SJCRH30 (cell line): Measurements from ENCODE around the gene PTH. TPM values are rescaled to one million over a fixed set of nuclear protein-coding genes. Genes with fewer than 3 reads are reported as not detected.

Experiments
- DNase-seq, 2 experiments: peaks; one replicate each; pipeline ENCODE4 v3.0.0-alpha.2; 2015 to 2020
- H3K27ac ChIP-seq: fragments of 250-450 bp; sonication (Bioruptor Pico); 2 replicates; pipeline ENCODE4 v1.5.1; 2020; ENCODE audit warnings: mild to moderate bottlenecking, moderate library complexity
- H3K27me3 ChIP-seq: fragments of 250-450 bp; sonication (Bioruptor Pico); 2 replicates; pipeline ENCODE4 v1.5.1; 2020; ENCODE audit warnings: mild to moderate bottlenecking, moderate library complexity
- H3K36me3 ChIP-seq: fragments of 250-450 bp; sonication (Bioruptor Pico); 2 replicates; pipeline ENCODE4 v1.5.1; 2020; ENCODE audit warnings: mild to moderate bottlenecking, moderate library complexity
- H3K4me1 ChIP-seq: fragments of 250-450 bp; sonication (Bioruptor Pico); 2 replicates; pipeline ENCODE4 v1.5.1; 2020; ENCODE audit warnings: mild to moderate bottlenecking, moderate library complexity
- H3K4me3 ChIP-seq: fragments of 250-450 bp; sonication (Bioruptor Pico); 2 replicates; pipeline ENCODE4 v1.5.1; 2020; ENCODE audit warnings: mild to moderate bottlenecking, moderate library complexity
- H3K9me3 ChIP-seq: fragments of 250-450 bp; sonication (Bioruptor Pico); replicated peaks from 2 replicates; pipeline ENCODE4 v1.5.1; 2020; ENCODE audit warnings: mild to moderate bottlenecking, moderate library complexity
- total RNA-seq: library from RNA; depleted of rRNA; stranded (reverse); fragments of >200 nt; shearing (Covaris generic); gene quantifications from 2 replicates; pipeline ENCODE4 v1.2.3, GENCODE V29; 2014; rRNA removed

Gene PTH
- not detected in 2 replicates for total RNA-seq

GRCh38 chr11:13495929-13496328 is at the start of gene PTH:
Gene PTH, minus strand, starts transcription at chr11:13495997. Its CDS starts 3,142 bp downstream, at chr11:13492855.
- Histone ChIP-seq H3K4me3 (no peak within 1 kb of the TSS), H3K27me3 (no peaks in the 10 kb centered on the region; the same call in 1 of the 2 replicates), H3K4me1 (no peaks in the 10 kb centered on the region), H3K36me3 (no peaks in the 10 kb centered on the region), H3K27ac (no peak within 1 kb of the TSS), H3K9me3 (no peaks in the 10 kb centered on the region)
- no peak for DNase-seq

GRCh38 chr11:13538044-13538443 is 42.2 kb upstream of the PTH start:
- H3K27me3 ChIP-seq: no peaks in the 10 kb centered on the region
- no peaks in the 10 kb centered on the region for H3K36me3 ChIP-seq
- no peak overlapping the region for H3K4me3 ChIP-seq
- no peak for DNase-seq
- no peaks in the 10 kb centered on the region for H3K4me1 ChIP-seq
- H3K27ac ChIP-seq: no peak overlapping the region
- 0 out of 2 replicates have a peak, but pooled peaks cover 4% of the 10 kb centered on the region for H3K9me3 ChIP-seq

- Histone ChIP-seq H3K4me1 (no peaks in the 10 kb centered on the region), H3K4me3 (no peak overlapping the region), H3K9me3 (0 out of 2 replicates have a peak, but pooled peaks cover 4% of the 10 kb centered on the region), H3K36me3 (no peaks in the 10 kb centered on the region), H3K27ac (no peak overlapping the region), H3K27me3 (no peaks in the 10 kb centered on the region)
- peak; percentile 15 to 53 for DNase-seq
Measured at GRCh38 chr11:13535819-13536218, 40.0 kb upstream of the PTH start.

DNA sequence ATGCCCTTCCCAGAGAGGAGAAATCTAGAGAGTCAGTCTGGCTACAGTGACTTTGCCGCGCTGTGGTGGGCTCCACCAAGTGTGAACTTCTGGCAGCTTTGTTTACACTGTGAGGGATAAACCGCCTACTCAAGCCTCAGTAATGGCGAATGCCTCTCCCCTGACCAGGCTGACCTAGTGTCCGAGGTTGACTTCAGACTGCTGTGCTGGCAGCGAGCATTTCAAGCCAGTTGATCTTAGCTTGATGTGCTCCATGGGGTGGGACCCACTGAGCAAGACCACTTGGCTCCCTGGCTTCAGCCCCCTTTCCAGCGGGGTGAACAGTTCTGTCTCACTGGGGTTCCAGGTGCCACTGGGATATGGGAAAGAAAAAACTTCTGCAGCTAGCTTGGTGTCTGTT is 38.6 kb upstream of the PTH start:
- no peak overlapping the region for H3K4me3 ChIP-seq
- H3K9me3 ChIP-seq: 0 out of 2 replicates have a peak, but pooled peaks cover 4% of the 10 kb centered on the region
- H3K27ac ChIP-seq: no peak overlapping the region
- H3K27me3 ChIP-seq: no peaks in the 10 kb centered on the region
- no peak for DNase-seq
- no peaks in the 10 kb centered on the region for H3K36me3 ChIP-seq
- H3K4me1 ChIP-seq: no peaks in the 10 kb centered on the region

DNA sequence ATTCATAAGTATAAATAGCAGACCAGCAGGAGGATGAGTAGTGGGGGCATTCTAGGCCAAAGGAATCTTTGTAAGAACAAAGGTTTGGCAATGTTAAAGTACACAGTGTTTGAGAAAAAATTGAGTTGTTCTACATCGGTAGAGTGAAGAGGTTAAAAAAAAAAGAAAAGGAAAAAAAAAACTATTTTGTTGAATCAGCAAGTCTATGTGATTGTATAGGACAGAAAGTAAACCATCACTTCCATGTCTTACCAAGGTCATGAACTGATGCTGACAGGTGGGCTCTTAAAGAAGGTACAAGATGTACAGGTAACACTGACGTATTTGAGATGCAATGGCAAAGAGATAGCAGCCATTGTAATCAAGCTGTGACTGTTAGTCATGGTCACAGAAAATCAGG is 29.5 kb upstream of the PTH start:
- Histone ChIP-seq H3K4me1 (no peaks in the 10 kb centered on the region), H3K27me3 (no peaks in the 10 kb centered on the region), H3K27ac (no peak overlapping the region), H3K4me3 (no peak overlapping the region), H3K9me3 (no peaks in the 10 kb centered on the region), H3K36me3 (no peaks in the 10 kb centered on the region)
- DNase-seq: no peak

- H3K9me3 ChIP-seq: no peaks in the 10 kb centered on the region
- H3K36me3 ChIP-seq: no peaks in the 10 kb centered on the region
- no peaks in the 10 kb centered on the region for H3K27me3 ChIP-seq
- H3K4me1 ChIP-seq: no peaks in the 10 kb centered on the region
- DNase-seq: no peak
- H3K4me3 ChIP-seq: no peak overlapping the region
- H3K27ac ChIP-seq: no peak overlapping the region
Measured at GRCh38 chr11:13503393-13503792, 7.6 kb upstream of the PTH start.

- no peak for DNase-seq
Measured at GRCh38 chr11:13502492-13502891, 6.7 kb upstream of the PTH start.

DNA sequence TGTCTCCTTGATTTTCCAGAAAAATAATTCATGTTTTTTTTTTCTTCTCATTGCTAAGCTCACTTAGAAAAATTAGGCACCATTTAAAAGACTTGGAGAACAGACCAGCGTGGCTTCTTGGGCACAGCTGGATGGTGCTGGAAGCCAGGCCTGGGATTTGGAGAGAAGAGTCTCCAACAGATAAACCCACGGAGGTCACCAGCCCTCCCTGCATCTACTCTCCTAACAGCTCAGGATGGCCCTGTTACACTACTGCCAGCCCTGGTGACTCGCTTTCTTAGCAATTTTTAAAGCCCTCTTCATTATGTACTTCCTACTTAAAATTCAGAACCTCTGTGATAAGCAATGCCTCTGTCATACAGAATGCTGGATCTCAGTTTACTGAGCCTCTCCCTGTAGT is 1.7 kb downstream of the PTH start:
- DNase-seq: no peak
- Histone ChIP-seq H3K27me3 (peaks cover 1% of the 10 kb centered on the region; the same call in 1 of the 2 replicates), H3K27ac (no peak overlapping the region), H3K4me1 (no peaks in the 10 kb centered on the region), H3K4me3 (no peak overlapping the region), H3K36me3 (no peaks in the 10 kb centered on the region), H3K9me3 (no peaks in the 10 kb centered on the region)

More at GRCh38 chr11:13502492-13502891, 6.7 kb upstream of the PTH start:
- H3K36me3 ChIP-seq: no peaks in the 10 kb centered on the region
- no peak overlapping the region for H3K4me3 ChIP-seq
- H3K27me3 ChIP-seq: no peaks in the 10 kb centered on the region
- H3K9me3 ChIP-seq: no peaks in the 10 kb centered on the region
- H3K27ac ChIP-seq: no peak overlapping the region
- no peaks in the 10 kb centered on the region for H3K4me1 ChIP-seq

DNA sequence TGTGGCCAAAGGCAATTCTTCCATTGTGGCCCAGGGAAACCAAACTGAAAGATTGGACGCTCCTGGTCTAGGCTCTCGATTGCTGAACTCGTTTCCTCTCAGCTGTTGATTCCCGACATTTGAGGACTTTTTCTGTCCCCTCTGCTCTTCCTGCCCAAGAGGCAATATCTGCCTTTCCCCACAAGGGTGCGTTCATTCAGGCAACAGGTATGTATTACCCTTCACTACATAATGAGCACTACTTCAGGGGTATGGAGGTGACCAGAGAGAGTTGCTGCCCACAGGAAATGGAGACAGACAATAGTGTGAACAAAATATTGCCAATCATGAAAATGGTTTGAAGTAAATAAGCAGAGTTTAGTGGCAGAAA is 8.2 kb downstream of the PTH start:
- Histone ChIP-seq H3K4me1 (no peaks in the 10 kb centered on the region), H3K36me3 (no peaks in the 10 kb centered on the region), H3K27ac (no peak overlapping the region), H3K9me3 (0 out of 2 replicates have a peak, but pooled peaks cover 2% of the 10 kb centered on the region), H3K4me3 (no peak overlapping the region), H3K27me3 (peaks cover 3% of the 10 kb centered on the region; the same call in 1 of the 2 replicates)
- DNase-seq: peak in 1 of 2 experiments; percentile 18

DNA sequence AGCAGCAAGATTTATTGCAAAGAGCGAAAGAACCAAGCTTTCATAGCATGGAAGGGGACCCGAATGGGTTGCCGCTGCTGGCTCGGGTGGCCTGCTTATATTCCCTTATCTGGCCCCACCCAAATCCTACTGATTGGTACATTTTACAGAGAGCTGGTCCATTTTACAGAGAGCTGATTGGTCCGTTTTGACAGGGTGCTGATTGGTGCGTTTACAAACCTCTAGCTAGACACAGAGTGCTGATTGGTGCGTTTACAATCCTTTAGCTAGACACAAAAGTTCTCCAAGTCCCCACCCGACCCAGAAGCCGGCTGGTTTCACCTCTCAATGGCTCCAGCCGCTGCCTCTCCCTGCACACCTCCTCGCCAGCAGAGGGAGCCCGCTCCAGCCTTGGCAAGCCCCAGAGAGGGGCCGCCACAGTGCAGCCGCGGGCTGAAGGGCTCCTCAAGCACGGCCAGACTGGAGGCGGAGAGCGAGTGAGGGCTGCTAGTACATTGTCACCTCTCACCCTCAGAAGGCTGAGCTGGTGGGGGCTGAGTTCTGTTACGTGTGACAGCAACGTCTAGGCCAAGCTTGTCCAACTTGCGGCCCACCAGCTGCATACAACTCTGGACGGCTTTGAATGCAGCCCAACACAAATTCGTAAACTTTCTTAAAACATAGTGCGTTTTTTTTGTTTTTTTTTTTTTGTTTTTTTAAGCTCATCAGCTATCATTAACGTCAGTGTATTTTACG is 8.7 kb downstream of the PTH start:
- Histone ChIP-seq H3K27ac (no peak overlapping the region), H3K27me3 (peaks cover 3% of the 10 kb centered on the region; the same call in 1 of the 2 replicates), H3K9me3 (0 out of 2 replicates have a peak, but pooled peaks cover 2% of the 10 kb centered on the region), H3K4me3 (no peak overlapping the region), H3K4me1 (no peaks in the 10 kb centered on the region), H3K36me3 (no peaks in the 10 kb centered on the region)
- no peak for DNase-seq

DNA sequence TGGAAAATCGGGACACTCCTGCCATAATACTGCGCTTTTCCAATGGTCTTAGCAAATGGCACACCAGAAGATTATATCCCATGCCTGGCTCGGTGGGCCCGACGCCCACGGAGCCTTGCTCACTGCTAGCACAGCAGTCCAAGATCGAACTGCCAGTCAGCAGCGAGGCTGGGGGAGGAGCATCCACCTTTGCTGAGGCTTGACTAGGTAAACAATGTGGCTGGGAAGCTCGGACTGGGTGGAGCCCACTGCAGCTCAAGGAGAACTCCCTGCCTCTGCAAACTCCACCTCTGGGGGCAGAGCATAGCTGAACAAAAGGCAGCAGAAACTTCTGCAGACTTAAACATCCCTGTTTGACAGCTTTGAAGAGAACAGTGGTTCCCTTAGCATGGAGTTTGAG is 15.6 kb downstream of the PTH start:
- Histone ChIP-seq H3K27ac (no peak overlapping the region), H3K36me3 (no peaks in the 10 kb centered on the region), H3K27me3 (no peaks in the 10 kb centered on the region), H3K4me3 (no peak overlapping the region), H3K9me3 (peaks cover 5% of the 10 kb centered on the region; the same call in 1 of the 2 replicates), H3K4me1 (no peaks in the 10 kb centered on the region)
- no peak for DNase-seq

DNA sequence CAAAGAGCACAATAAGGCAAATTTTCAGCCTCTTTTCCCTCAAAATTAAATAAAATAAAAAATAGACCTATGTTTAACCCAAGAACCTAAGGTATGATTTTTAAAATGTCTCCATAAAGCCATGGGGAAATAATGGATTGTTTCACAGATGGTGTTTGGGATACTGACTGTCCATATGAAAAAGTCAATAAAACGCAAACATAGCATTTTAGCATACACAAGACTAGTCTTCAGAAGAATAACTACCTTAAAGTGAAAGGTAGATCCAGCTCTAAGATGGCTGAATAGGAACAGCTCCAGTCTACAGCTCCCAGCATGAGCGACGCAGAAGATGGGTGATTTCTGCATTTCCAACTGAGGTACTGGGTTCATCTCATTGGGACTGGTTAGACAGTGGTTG is 16.1 kb downstream of the PTH start:
- no peaks in the 10 kb centered on the region for H3K36me3 ChIP-seq
- no peaks in the 10 kb centered on the region for H3K27me3 ChIP-seq
- H3K4me3 ChIP-seq: no peak overlapping the region
- no peak for DNase-seq
- no peak overlapping the region for H3K27ac ChIP-seq
- H3K4me1 ChIP-seq: no peaks in the 10 kb centered on the region
- peaks cover 2% of the 10 kb centered on the region; the same call in 1 of the 2 replicates for H3K9me3 ChIP-seq

- H3K4me3 ChIP-seq: no peak overlapping the region
- no peak for DNase-seq
- no peak overlapping the region for H3K27ac ChIP-seq
- H3K9me3 ChIP-seq: peaks cover 2% of the 10 kb centered on the region; the same call in 1 of the 2 replicates
- peaks cover 13% of the 10 kb centered on the region for H3K4me1 ChIP-seq
- no peaks in the 10 kb centered on the region for H3K27me3 ChIP-seq
- H3K36me3 ChIP-seq: no peaks in the 10 kb centered on the region
Measured at GRCh38 chr11:13475091-13475490, 20.7 kb downstream of the PTH start.

GRCh38 chr11:13473013-13473722 is 22.6 kb downstream of the PTH start:
- Histone ChIP-seq H3K27ac (no peak overlapping the region), H3K36me3 (no peaks in the 10 kb centered on the region), H3K9me3 (peaks cover 5% of the 10 kb centered on the region; the same call in 1 of the 2 replicates), H3K4me3 (no peak overlapping the region), H3K27me3 (no peaks in the 10 kb centered on the region), H3K4me1 (peaks cover 13% of the 10 kb centered on the region)
- DNase-seq: no peak

DNA sequence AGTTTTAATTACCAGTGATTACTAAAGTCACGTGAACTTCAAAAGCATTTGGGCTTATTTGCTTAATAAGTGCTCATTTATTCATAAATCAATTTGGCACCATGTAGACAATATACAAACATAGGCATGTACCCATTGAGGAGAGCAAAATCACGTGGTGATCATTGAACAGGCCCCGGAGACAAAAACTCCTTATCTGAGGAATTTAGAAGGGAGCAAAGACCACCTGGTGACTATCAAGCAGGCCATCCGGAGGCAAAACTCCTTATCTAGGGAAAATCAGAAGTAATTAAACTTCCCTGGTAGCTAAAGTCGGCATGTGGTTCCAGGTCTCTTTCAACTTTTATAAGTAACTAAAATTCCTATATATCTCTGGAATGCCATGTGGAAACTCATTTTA is 27.0 kb downstream of the PTH start:
- no peaks in the 10 kb centered on the region for H3K27me3 ChIP-seq
- H3K4me1 ChIP-seq: peaks cover 13% of the 10 kb centered on the region
- DNase-seq: no peak
- H3K27ac ChIP-seq: no peak overlapping the region
- no peak overlapping the region for H3K4me3 ChIP-seq
- H3K36me3 ChIP-seq: no peaks in the 10 kb centered on the region
- 0 out of 2 replicates have a peak, but pooled peaks cover 3% of the 10 kb centered on the region for H3K9me3 ChIP-seq
